CD14-positive monocyte (primary cell): Measurements from ENCODE around the gene TMEM175. TPM values are rescaled to one million over a fixed set of nuclear protein-coding genes. Genes with fewer than 3 reads are reported as not detected.
A peak's percentile ranks its signal among the peaks of the same experiment; 100 is the strongest.

Experiments used
- DNase-seq, 3 donors: peaks; one replicate each; pipeline ENCODE4 v3.0.0-alpha.2; 2011 to 2022
- H2AFZ ChIP-seq: 2 replicates; pipeline ENCODE4 v1.6.0; 2012; ENCODE audit warnings: mild to moderate bottlenecking, low read depth, low read length, inconsistent platforms; ENCODE audit not compliant: insufficient read depth, poor library complexity, severe bottlenecking
- H3K27ac ChIP-seq, 2 donors: 1 replicate in 1 of 2; 2 replicates in 1 of 2; pipeline ENCODE4 v1.5.1; 2012 to 2013; ENCODE audit warnings: low read length in 2 of 2, control low read depth in 1 of 2, inconsistent platforms in 1 of 2, low read depth in 1 of 2, mild to moderate bottlenecking in 1 of 2
- H3K27me3 ChIP-seq, 2 donors: one replicate each; pipeline versions ENCODE4 v1.6.0 to v1.6.1; 2011 to 2013; ENCODE audit warnings: low read length in 2 of 2; ENCODE audit not compliant: control insufficient read depth in 2 of 2, insufficient read depth in 2 of 2
- H3K36me3 ChIP-seq, 2 donors: replicated peaks in 1 of 2; 1 replicate in 1 of 2; 2 replicates in 1 of 2; pipeline versions ENCODE4 v1.5.1 to v1.6.1; 2012 to 2013; ENCODE audit warnings: low read length in 2 of 2, control low read depth in 1 of 2, inconsistent platforms in 1 of 2, mild to moderate bottlenecking in 1 of 2; ENCODE audit not compliant: insufficient read depth in 2 of 2, control insufficient read depth in 1 of 2
- H3K4me1 ChIP-seq, 2 donors: 1 replicate in 1 of 2; 2 replicates in 1 of 2; pipeline versions ENCODE4 v1.5.1 to v1.6.1; 2012 to 2013; ENCODE audit warnings: low read length in 2 of 2, control low read depth in 1 of 2, inconsistent platforms in 1 of 2, mild to moderate bottlenecking in 1 of 2, moderate library complexity in 1 of 2; ENCODE audit not compliant: insufficient read depth in 2 of 2, control insufficient read depth in 1 of 2
- H3K4me2 ChIP-seq: replicated peaks from 2 replicates; pipeline ENCODE3; 2012; ENCODE audit warnings: low read length, moderate library complexity, mild to moderate bottlenecking; ENCODE audit not compliant: poor library complexity, severe bottlenecking; ENCODE audit errors: extremely low read depth
- H3K4me3 ChIP-seq, 3 experiments: fragments of 200-600 bp in 1 of 3; sonication (generic) in 1 of 3; replicated peaks in 1 of 3; 1 replicate in 2 of 3; 2 replicates in 1 of 3; pipeline ENCODE4 v1.5.1; 2011 to 2013; ENCODE audit warnings: low read length in 3 of 3, mild to moderate bottlenecking in 3 of 3, control low read depth in 2 of 3, low read depth in 2 of 3, inconsistent platforms in 1 of 3, moderate library complexity in 1 of 3
- H3K79me2 ChIP-seq: 2 replicates; pipeline ENCODE4 v1.6.0; 2012; ENCODE audit warnings: mild to moderate bottlenecking, control low read depth, inconsistent platforms, low read length, moderate library complexity; ENCODE audit not compliant: insufficient read depth
- H3K9ac ChIP-seq: 2 replicates; pipeline ENCODE4 v1.6.0; 2017; ENCODE audit warnings: low read length, mild to moderate bottlenecking; ENCODE audit not compliant: insufficient read depth, poor library complexity, severe bottlenecking
- H3K9me3 ChIP-seq, 2 donors: replicated peaks in 1 of 2; 1 replicate in 1 of 2; 2 replicates in 1 of 2; pipeline versions ENCODE4 v1.5.1 to v1.6.1; 2012 to 2013; ENCODE audit warnings: low read length in 2 of 2, control low read depth in 1 of 2; ENCODE audit not compliant: control insufficient read depth in 1 of 2, insufficient read depth in 1 of 2
- H4K20me1 ChIP-seq: 2 replicates; pipeline ENCODE4 v1.6.0; 2012; ENCODE audit warnings: mild to moderate bottlenecking, low read length, control low read depth, moderate library complexity; ENCODE audit not compliant: insufficient read depth
- H3K27ac Mint-ChIP-seq, 7 donors: one replicate each; pipeline ENCODE4 v1.8.0; 2020; ENCODE audit warnings: mild to moderate bottlenecking in 7 of 7, mixed read lengths in 7 of 7, moderate library complexity in 6 of 7, inconsistent platforms in 2 of 7
- H3K27me3 Mint-ChIP-seq, 3 donors: one replicate each; pipeline ENCODE4 v1.8.0; 2021 to 2022; ENCODE audit warnings: low read depth in 3 of 3, mild to moderate bottlenecking in 3 of 3, mixed read lengths in 3 of 3, moderate library complexity in 3 of 3, inconsistent platforms in 1 of 3
- H3K36me3 Mint-ChIP-seq, 2 donors: one replicate each; pipeline ENCODE4 v1.8.0; 2020; ENCODE audit warnings: mixed read lengths in 2 of 2, inconsistent platforms in 1 of 2, mild to moderate bottlenecking in 1 of 2
- H3K4me1 Mint-ChIP-seq: one replicate; pipeline ENCODE4 v1.8.0; 2020; ENCODE audit warnings: mild to moderate bottlenecking, mixed read lengths
- H3K4me3 Mint-ChIP-seq, 2 donors: one replicate each; pipeline ENCODE4 v1.8.0; 2020; ENCODE audit warnings: mild to moderate bottlenecking in 2 of 2, mixed read lengths in 2 of 2, moderate library complexity in 1 of 2
- H3K9me3 Mint-ChIP-seq, 7 donors: one replicate each; pipeline ENCODE4 v1.8.0; 2020 to 2022; ENCODE audit warnings: mixed read lengths in 7 of 7, mild to moderate bottlenecking in 6 of 7, moderate library complexity in 6 of 7, inconsistent platforms in 2 of 7
- CTCF ChIP-seq: fragments of 200-600 bp; IDR thresholded peaks from one replicate; pipeline ENCODE4 v1.8.0; 2022; ENCODE audit warnings: antibody characterized with exemption, mild to moderate bottlenecking
- WGBS: methylation state at CpG from one replicate; pipeline ENCODE4 v1.1.5; 2013; ENCODE audit warnings: missing lambda C conversion rate; ENCODE audit not compliant: insufficient coverage; 5-methylcytosine and 5-hydroxymethylcytosine counted together
- intact Hi-C, 2 donors: fragments of 100-400 bp; cut with micrococcal nuclease; formaldehyde crosslinking; loops; one replicate each; pipeline versions ENCODE4 v1.15.0 to v1.15.1; 2023
- polyA plus RNA-seq, 3 donors: library from polyadenylated mRNA; depleted of rRNA in 1 of 3; unstranded in 2 of 3; stranded (reverse) in 1 of 3; fragments of 300-500 nt in 2 of 3; fragments of >200 nt in 1 of 3; fragmentation: Illumina TruSeq in 2 of 3; gene quantifications; 1 replicate in 2 of 3; 2 replicates in 1 of 3; pipeline ENCODE4 v1.2.3, GENCODE V29; 2012 to 2021

The TMEM175 gene
- polyA plus RNA-seq, 3 donors: 18.9 to 216 (median 20.7) TPM

DNA sequence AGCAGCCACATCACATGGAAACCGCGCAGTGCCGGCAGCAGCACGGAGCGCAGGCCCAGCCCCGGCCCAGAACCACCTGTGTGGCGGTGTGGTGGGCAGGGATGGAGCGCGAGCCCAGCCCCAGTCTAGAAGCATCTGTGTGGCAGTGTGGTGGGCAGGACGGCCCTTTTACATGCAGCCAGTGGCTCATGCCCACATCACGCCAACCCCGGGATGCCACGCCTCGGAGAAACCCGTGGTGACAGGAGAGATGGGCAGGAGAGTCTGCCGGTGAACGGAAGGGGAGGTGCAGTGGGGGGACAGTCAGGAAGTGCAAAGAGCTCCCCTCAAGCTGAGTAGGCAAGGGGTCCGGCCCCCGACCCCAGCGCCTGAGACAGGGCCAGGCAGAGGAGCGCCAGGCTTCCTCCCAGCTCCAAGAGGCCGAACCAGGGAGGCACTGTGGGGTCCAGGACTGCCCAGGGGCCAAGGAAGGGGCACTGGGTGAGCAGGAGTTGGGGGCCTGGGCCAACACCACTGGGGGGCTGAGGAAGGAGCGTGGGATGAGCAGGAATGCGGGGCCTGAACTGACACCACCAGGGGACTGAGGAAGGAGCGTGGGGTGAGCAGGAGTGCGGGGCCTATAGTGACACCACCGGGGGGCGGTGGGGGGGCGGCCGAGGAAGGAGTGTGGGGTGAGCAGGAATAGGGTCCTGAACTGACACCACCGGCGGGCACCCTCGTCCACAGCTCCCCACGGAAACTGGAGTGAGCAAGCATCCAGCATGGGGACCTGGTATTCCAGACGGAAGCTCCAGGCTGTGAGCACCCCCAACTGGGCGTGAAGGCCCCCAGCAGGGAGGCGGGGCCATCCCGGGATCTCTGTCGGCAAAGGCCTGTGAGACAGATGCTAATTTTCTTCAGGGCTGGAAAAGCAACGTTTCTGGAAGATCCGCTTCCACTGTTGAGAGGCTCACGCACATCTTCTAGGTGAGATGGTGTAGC is 28.9 kb upstream of the TMEM175 start:
- H3K4me3 ChIP-seq: no peak overlapping the region
- Mint-ChIP-seq H3K36me3 (peaks cover 48 to 93% of the 10 kb centered on the region in 2 donors), H3K4me3 (no peak overlapping the region), H3K9me3 (peaks cover 0 to 13% (median 1%) of the 10 kb centered on the region in 7 donors), H3K27me3 (no peaks in the 10 kb centered on the region), H3K27ac (peak overlapping the region in 2 of 7 donors; percentile 19 to 54), H3K4me1 (no peaks in the 10 kb centered on the region)
- DNase-seq: no peak
- peaks cover 97% of the 10 kb centered on the region for H4K20me1 ChIP-seq
- no peak overlapping the region for H3K9ac ChIP-seq
- H3K36me3 ChIP-seq: peaks cover 74 to 98% of the 10 kb centered on the region in 2 donors
- no peaks in the 10 kb centered on the region for H3K4me1 ChIP-seq
- no peaks in the 10 kb centered on the region for H3K27me3 ChIP-seq
- no peak for TF ChIP-seq CTCF
- H3K4me2 ChIP-seq: no peak overlapping the region
- H3K9me3 ChIP-seq: peaks cover 0 to 5% of the 10 kb centered on the region in 2 donors
- WGBS: 96% methylated on average over 39 of the region's 42 CpGs
- intact Hi-C loops: no loop called here
- peaks cover 60% of the 10 kb centered on the region for H3K79me2 ChIP-seq
- H3K27ac ChIP-seq: no peak overlapping the region
- no peak overlapping the region for H2AFZ ChIP-seq

GRCh38 chr4:905485-906338 is 26.5 kb upstream of the TMEM175 start:
- Histone ChIP-seq H3K4me1 (no peaks in the 10 kb centered on the region), H2AFZ (no peak overlapping the region), H3K27ac (peak overlapping the region in 1 of 2 donors; percentile 9), H4K20me1 (peaks cover 97% of the 10 kb centered on the region), H3K27me3 (no peaks in the 10 kb centered on the region), H3K79me2 (peaks cover 71% of the 10 kb centered on the region), H3K4me3 (no peak overlapping the region), H3K36me3 (peaks cover 84 to 98% of the 10 kb centered on the region in 2 donors), H3K9me3 (peaks cover 0 to 5% of the 10 kb centered on the region in 2 donors), H3K4me2 (no peak overlapping the region), H3K9ac (no peak overlapping the region)
- Mint-ChIP-seq H3K36me3 (peaks cover 44 to 92% of the 10 kb centered on the region in 2 donors), H3K4me1 (no peaks in the 10 kb centered on the region), H3K27ac (peak overlapping the region in 3 of 7 donors; percentile 25 to 47 (median 36)), H3K27me3 (no peaks in the 10 kb centered on the region), H3K4me3 (no peak overlapping the region), H3K9me3 (peaks cover 0 to 13% (median 1%) of the 10 kb centered on the region in 7 donors)
- no peak for DNase-seq
- no peak for TF ChIP-seq CTCF
- intact Hi-C loops: no loop called here
- WGBS: 98% methylated on average over 49 of the region's 49 CpGs
